Thoracic aorta (tissue), 2 donors: Measurements from ENCODE around the gene KIF4A. TPM values are rescaled to one million over a fixed set of nuclear protein-coding genes. Genes with fewer than 3 reads are reported as not detected.

ENCODE experiments used
- ATAC-seq: fragments of 150-250 bp; one replicate; pipeline ENCODE4 v1.8.0; 2017; ENCODE audit warnings: low read depth; ENCODE audit not compliant: insufficient number of reproducible peaks, low FRiP score
- DNase-seq: peaks from one replicate; pipeline ENCODE4 v3.0.0-alpha.2; 2020; ENCODE audit warnings: low spot score
- H3K27ac ChIP-seq, 2 donors: fragments of 200-600 bp; sonication (generic); 1 replicate in 1 of 2; 2 replicates in 1 of 2; pipeline ENCODE4 v1.5.1; 2016; ENCODE audit warnings: mild to moderate bottlenecking in 2 of 2, moderate library complexity in 2 of 2
- H3K27me3 ChIP-seq: fragments of 200-600 bp; sonication (generic); replicated peaks from 2 replicates; pipeline ENCODE4 v1.6.0; 2016; ENCODE audit warnings: mild to moderate bottlenecking; ENCODE audit not compliant: insufficient read depth
- H3K36me3 ChIP-seq: fragments of 200-600 bp; sonication (generic); one replicate; pipeline ENCODE4 v1.5.1; 2016
- H3K4me1 ChIP-seq, 2 donors: fragments of 200-600 bp; sonication (generic); 1 replicate in 1 of 2; 2 replicates in 1 of 2; pipeline versions ENCODE4 v1.5.1 to v1.6.0; 2016; ENCODE audit warnings: low read depth in 2 of 2, mild to moderate bottlenecking in 1 of 2; ENCODE audit not compliant: control insufficient read depth in 1 of 2
- H3K4me3 ChIP-seq: fragments of 200-600 bp; sonication (generic); 2 replicates; pipeline ENCODE4 v1.5.1; 2016; ENCODE audit warnings: mild to moderate bottlenecking
- H3K9me3 ChIP-seq: fragments of 200-600 bp; sonication (generic); 2 replicates; pipeline ENCODE4 v1.5.1; 2016
- total RNA-seq, 2 donors: library from RNA; depleted of rRNA; stranded (reverse); fragments of >200 nt; gene quantifications; one replicate each; pipeline versions ENCODE4 v1.1.0 to v1.2.3, GENCODE V29; 2016
- TF ChIP-seq, protein P1 (sequence below): fragments of 200-600 bp; sonication (generic); IDR thresholded peaks from one replicate; pipeline ENCODE4 v1.5.1; 2019; ENCODE audit warnings: antibody characterized with exemption

KIF4A gene
- total RNA-seq, 2 donors from 2014 or later: 1.7 TPM; not detected in 1

DNA sequence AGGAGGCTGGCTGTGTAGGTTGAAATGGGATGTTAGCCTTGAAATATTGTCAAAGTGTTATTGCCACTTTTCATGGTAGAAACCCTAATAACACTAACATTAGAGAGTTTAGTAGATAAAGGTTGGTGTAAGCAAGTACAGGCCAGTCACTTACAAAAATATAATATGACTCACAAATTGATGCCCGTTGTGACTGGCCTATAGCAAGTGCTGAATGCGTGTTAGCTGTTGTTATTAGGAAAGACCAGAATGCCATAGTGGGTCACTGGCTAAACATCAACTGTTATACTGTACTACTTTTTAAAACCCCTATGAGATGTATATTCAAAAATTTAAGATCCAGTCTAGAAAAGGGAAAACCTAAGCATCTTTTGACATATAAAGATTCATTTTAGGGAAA, 112.8 kb downstream of the KIF4A start:
- no peaks in the 10 kb centered on the region for H3K4me1 ChIP-seq

DNA sequence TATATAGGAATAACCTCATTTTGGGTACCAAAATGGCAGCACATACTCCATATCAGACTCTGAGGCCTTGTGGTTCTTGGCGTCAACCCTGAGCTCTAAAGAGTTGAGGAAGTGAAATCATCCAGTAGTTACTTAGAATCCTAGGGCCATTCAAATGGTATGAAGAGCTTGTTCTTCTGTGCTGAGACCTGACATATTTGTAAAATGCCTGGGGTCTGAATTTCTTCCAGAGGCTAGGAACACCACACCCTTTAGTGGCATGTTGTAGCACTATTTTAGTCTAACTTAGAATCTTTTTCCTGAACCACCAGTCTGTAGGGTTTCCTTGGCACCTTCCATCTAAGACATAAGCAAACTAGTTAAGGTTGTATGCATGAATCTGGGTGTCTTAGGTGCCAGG, 115.1 kb downstream of the KIF4A start:
- H3K4me3 ChIP-seq: no peak overlapping the region
- H3K27me3 ChIP-seq: no peaks in the 10 kb centered on the region
- no peaks in the 10 kb centered on the region for H3K4me1 ChIP-seq
- no peak overlapping the region for H3K27ac ChIP-seq
- H3K36me3 ChIP-seq: no peaks in the 10 kb centered on the region
- TF ChIP-seq, protein P1, sequence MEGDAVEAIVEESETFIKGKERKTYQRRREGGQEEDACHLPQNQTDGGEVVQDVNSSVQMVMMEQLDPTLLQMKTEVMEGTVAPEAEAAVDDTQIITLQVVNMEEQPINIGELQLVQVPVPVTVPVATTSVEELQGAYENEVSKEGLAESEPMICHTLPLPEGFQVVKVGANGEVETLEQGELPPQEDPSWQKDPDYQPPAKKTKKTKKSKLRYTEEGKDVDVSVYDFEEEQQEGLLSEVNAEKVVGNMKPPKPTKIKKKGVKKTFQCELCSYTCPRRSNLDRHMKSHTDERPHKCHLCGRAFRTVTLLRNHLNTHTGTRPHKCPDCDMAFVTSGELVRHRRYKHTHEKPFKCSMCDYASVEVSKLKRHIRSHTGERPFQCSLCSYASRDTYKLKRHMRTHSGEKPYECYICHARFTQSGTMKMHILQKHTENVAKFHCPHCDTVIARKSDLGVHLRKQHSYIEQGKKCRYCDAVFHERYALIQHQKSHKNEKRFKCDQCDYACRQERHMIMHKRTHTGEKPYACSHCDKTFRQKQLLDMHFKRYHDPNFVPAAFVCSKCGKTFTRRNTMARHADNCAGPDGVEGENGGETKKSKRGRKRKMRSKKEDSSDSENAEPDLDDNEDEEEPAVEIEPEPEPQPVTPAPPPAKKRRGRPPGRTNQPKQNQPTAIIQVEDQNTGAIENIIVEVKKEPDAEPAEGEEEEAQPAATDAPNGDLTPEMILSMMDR: no peak
- H3K9me3 ChIP-seq: no peaks in the 10 kb centered on the region
- ATAC-seq (no peak), DNase-seq (no peak)

More for the DNA sequence above, 112.8 kb downstream of the KIF4A start:
- ATAC-seq (no peak), DNase-seq (no peak)
- no peaks in the 10 kb centered on the region for H3K9me3 ChIP-seq
- no peak overlapping the region for H3K4me3 ChIP-seq
- H3K36me3 ChIP-seq: no peaks in the 10 kb centered on the region
- TF ChIP-seq, protein P1: no peak
- no peak overlapping the region for H3K27ac ChIP-seq
- H3K27me3 ChIP-seq: no peaks in the 10 kb centered on the region

DNA sequence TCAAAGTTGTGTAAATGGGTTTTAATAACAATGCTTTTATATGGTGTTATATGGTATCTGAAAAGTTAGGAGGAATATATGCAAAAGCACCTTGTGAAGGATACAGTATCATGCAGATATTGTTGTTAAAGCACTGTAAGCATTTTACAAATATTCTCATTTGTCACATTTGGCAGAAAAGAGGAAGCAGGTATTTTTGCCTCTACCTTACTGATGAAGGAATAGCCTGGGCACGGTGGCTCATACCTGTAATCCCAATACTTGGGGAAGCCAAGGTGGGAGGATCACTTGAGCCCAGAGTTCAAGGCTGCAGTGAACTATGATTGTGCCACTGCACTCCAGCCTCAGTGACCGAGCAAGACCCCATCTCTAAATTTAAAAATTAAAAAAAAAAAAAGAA, 121.0 kb downstream of the KIF4A start:
- Histone ChIP-seq H3K4me1 (no peaks in the 10 kb centered on the region), H3K27me3 (no peaks in the 10 kb centered on the region), H3K36me3 (no peaks in the 10 kb centered on the region), H3K9me3 (no peaks in the 10 kb centered on the region), H3K27ac (no peak overlapping the region), H3K4me3 (no peak overlapping the region)
- ATAC-seq (no peak), DNase-seq (no peak)
- TF ChIP-seq, protein P1: no peak

DNA sequence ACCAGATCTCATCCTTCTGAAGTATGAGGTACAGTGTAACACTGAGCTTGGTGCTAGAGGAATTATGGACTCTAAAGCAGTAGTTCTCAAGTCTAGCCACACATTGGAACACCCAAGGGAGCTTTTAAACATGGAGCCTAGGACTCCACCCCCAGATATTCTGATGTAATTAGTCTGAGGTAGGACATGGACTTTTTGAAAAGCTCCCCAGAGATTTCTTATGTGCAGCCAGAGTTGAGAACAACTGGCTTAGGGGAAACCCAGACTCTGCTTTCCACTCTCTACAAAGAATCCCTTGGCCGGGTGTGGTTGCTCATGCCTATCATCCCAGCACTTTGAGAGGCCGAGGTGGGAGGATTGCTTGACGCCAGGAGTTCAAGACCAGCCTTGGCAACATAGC, 121.6 kb downstream of the KIF4A start:
- H3K27ac ChIP-seq: no peak overlapping the region
- no peaks in the 10 kb centered on the region for H3K4me1 ChIP-seq
- no peak overlapping the region for H3K4me3 ChIP-seq
- no peaks in the 10 kb centered on the region for H3K9me3 ChIP-seq
- DNase-seq (no peak), ATAC-seq (no peak)
- H3K36me3 ChIP-seq: no peaks in the 10 kb centered on the region
- H3K27me3 ChIP-seq: no peaks in the 10 kb centered on the region
- TF ChIP-seq, protein P1: no peak

DNA sequence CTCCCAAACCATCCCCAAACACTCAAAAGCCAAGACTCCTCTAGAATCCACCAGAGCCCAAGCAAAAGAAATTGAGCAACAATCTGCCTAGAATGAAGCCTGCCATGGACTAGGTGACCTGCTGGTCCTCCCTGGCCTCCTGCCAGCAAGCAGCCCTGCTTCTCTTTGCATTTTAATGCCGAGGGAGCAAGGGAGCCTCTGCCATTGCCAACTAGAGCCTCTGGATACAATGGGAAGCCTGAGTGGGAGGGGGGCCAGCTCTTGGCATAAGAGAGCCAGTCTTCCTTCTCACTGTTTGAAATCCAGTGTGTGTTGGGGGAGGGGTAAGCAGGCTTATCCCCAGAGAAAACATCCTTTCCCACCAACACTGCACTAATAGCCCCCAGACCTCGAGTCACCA, 131.7 kb downstream of the KIF4A start:
- Histone ChIP-seq H3K9me3 (no peaks in the 10 kb centered on the region), H3K27me3 (no peaks in the 10 kb centered on the region)
- TF ChIP-seq, protein P1: no peak

More for the DNA sequence above, 131.7 kb downstream of the KIF4A start:
- ATAC-seq: no peak
- no peak for DNase-seq
- Histone ChIP-seq H3K27ac (no peak overlapping the region), H3K36me3 (no peaks in the 10 kb centered on the region), H3K4me1 (no peaks in the 10 kb centered on the region), H3K4me3 (no peak overlapping the region)
